ENCODE results near the gene ARID3A. TPM values are rescaled to one million over a fixed set of nuclear protein-coding genes. Genes with fewer than 3 reads are reported as not detected.
A peak's percentile ranks its signal among the peaks of the same experiment; 100 is the strongest.

ARID3A gene
- total and polyA plus RNA-seq, 2 experiments from 2014 or later, result 2.8 to 8.5 TPM

DNA sequence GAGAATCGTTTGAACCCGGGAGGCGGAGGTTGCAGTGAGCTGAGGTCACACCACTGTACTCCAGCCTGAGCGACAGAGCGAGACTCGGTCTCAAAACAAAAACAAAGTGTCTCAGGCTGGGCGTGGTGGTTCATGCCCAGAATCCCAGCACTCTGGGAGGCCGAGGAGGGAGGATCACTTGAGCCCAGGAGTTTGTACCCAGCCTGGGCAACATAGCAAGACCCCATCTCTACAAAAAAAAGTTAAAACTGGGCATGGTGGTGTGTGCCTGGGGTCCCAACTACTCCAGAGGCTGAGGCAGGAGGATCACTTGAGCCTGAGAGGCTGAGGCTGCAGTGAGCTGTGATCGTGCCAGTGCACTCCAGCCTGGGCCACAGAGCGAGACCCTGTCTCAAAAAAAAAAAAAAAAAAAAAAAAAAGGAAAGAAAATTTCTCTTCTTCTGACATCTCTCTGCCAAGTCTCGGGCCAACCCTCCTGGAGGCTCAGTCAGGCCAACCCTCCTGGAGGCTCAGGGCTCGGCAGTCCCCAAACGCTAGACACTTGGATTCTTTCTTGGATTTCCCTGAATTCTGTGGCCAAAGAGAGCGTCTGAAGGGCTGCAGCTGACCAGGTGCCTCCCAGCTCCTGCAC lies 26.3 kb downstream of the ARID3A start:
- no peaks in the 10 kb centered on the region for H3K9me3 ChIP-seq (ENCODE audit: low read depth)
- H3K4me3 ChIP-seq, result no peak overlapping the region
- 83 to 91% methylated on average over 14 of the region's 14 CpGs for WGBS, 2 experiments (ENCODE audit: low coverage in 1 of 2, low lambda C conversion rate in 2 of 2, missing lambda C conversion rate in 2 of 2)
- H3K36me3 ChIP-seq (ENCODE audit: low read depth), result no peaks in the 10 kb centered on the region
- no peaks in the 10 kb centered on the region for H3F3A ChIP-seq (ENCODE audit: insufficient read depth)
- no peaks in the 10 kb centered on the region for H3K9me2 ChIP-seq (ENCODE audit: insufficient read depth)
- TF ChIP-seq EZH2phosphoT487 (IDR thresholded peaks at IDR 0.05; ENCODE audit: insufficient read depth, low read depth), result no peak
- no peak for TF ChIP-seq EZH2 (IDR thresholded peaks at IDR 0.05; ENCODE audit: insufficient read depth, poor library complexity, severe bottlenecking)
- no peaks in the 10 kb centered on the region for H3K27me3 ChIP-seq (replicated peaks; ENCODE audit: insufficient read depth)
- in situ Hi-C loops (cut with MboI), result no loop called here
- no peak for DNase-seq
- H3K9ac ChIP-seq, result peak overlapping the region; percentile 25; the same call in 1 of the 2 replicates
- H3K4me1 ChIP-seq (ENCODE audit: insufficient read depth), result peaks cover 18% of the 10 kb centered on the region; the same call in 1 of the 2 replicates
- H4K20me1 ChIP-seq (ENCODE audit: insufficient read depth), result no peaks in the 10 kb centered on the region
- peaks cover 89% of the 10 kb centered on the region for H3K79me2 ChIP-seq (ENCODE audit: insufficient read depth)
- H3K27ac ChIP-seq, result peak overlapping the region; percentile 51
- no peak overlapping the region for H2AFZ ChIP-seq
- H3K4me2 ChIP-seq (ENCODE audit: unreplicated experiment), result no peak overlapping the region

DNA sequence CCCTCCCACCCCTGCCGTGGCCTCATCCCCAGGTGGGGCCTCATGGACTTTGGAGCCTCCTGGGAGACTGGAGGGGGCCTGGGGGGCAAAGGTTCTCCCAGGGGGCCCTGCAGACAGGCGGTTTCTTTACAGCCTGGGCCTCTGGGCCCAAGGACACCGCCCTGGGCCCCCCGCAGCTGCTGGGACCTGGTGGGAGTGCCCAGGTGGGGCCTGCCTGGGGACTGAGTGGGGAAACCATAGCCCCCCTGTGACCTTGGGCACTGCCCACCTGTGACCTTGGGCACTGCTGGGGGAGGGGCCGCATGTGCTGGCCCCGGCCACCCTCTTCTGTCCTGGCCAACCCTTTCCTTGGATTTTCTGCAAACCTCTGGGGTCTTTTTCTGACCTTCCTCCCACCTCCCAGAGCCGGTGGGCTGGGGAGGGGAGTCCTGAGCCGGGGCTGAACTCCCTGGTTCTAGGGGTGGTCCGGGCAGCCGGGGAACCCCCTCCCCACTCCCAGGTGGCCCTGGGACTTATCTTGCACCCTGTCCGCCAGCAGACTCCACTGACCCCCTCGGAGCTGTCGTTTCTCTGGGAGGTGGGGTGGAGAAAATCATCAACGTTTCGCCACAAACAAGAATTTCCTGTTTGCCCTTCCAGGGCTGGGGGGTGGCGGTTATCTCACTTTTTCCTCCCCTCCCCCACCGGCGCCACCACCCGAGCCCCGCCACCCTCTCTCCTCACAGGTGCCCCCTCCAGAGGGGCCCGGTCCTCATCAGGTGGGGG lies 27.0 kb downstream of the ARID3A start:
- H3K36me3 ChIP-seq (ENCODE audit: low read depth), result no peaks in the 10 kb centered on the region
- H3K4me2 ChIP-seq (ENCODE audit: unreplicated experiment), result no peak overlapping the region
- H3K27me3 ChIP-seq (replicated peaks; ENCODE audit: insufficient read depth), result no peaks in the 10 kb centered on the region
- 54 to 60% methylated on average over 14 to 20 of the region's 21 CpGs for WGBS, 2 experiments (ENCODE audit: low coverage in 1 of 2, low lambda C conversion rate in 2 of 2, missing lambda C conversion rate in 2 of 2)
- no peaks in the 10 kb centered on the region for H3K9me3 ChIP-seq (ENCODE audit: low read depth)
- H3K27ac ChIP-seq, result no peak overlapping the region
- no peaks in the 10 kb centered on the region for H3K9me2 ChIP-seq (ENCODE audit: insufficient read depth)
- H3F3A ChIP-seq (ENCODE audit: insufficient read depth), result no peaks in the 10 kb centered on the region
- no peak overlapping the region for H2AFZ ChIP-seq
- H3K4me3 ChIP-seq, result no peak overlapping the region
- no peak overlapping the region for H3K9ac ChIP-seq
- H3K4me1 ChIP-seq (ENCODE audit: insufficient read depth), result peaks cover 18% of the 10 kb centered on the region; the same call in 1 of the 2 replicates
- no peaks in the 10 kb centered on the region for H4K20me1 ChIP-seq (ENCODE audit: insufficient read depth)
- no peak for DNase-seq
- in situ Hi-C loops (cut with MboI), result no loop called here
- H3K79me2 ChIP-seq (ENCODE audit: insufficient read depth), result peaks cover 89% of the 10 kb centered on the region
- no peak for TF ChIP-seq EZH2phosphoT487 (IDR thresholded peaks at IDR 0.05; ENCODE audit: insufficient read depth, low read depth)
- TF ChIP-seq EZH2 (IDR thresholded peaks at IDR 0.05; ENCODE audit: insufficient read depth, poor library complexity, severe bottlenecking), result no peak

DNA sequence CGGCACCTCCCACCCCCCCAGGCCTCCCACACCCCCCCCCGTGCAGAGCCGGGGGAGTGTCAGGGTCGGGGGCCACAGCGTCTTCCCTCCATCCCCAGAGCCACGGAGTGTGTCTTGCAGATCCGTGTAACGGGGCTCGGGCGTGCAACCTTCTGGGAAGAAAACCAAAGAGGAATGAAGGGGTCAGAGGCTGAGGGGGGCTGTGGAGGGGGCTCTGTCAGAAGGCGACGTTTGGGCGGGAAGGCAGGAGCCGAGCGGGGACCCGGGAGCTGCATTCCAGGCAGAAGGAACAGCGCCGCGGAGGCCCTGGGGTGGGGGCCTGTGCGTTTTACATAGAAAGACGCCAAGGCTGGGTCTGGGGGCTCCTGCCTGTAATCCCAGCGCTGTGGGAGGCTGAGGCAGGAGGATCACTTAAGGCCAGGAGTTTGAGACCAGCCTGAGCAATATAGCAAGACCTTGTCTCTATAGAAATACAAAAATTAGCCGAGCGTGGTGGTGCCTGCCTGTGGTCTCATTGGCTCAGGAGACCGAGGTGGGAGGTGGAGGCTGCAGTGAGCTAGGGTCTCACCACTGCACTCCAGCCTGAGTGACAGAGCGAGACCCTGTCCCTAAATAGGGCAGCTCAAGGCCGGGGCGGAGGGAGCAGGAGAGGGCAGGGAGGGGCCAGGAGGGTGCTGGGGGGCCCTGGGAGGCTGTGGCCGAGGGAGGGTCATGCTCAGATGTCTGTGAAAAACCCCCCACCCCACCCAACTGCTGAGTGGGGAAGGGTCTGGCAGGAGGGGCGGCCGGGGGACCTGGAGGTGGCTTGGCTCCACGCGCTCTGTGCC lies 27.8 kb downstream of the ARID3A start:
- no peak overlapping the region for H3K4me3 ChIP-seq
- no peaks in the 10 kb centered on the region for H3K36me3 ChIP-seq (ENCODE audit: low read depth)
- no peak overlapping the region for H3K9ac ChIP-seq
- no peak overlapping the region for H3K27ac ChIP-seq
- no peaks in the 10 kb centered on the region for H3K9me2 ChIP-seq (ENCODE audit: insufficient read depth)
- no peaks in the 10 kb centered on the region for H3F3A ChIP-seq (ENCODE audit: insufficient read depth)
- TF ChIP-seq EZH2 (IDR thresholded peaks at IDR 0.05; ENCODE audit: insufficient read depth, poor library complexity, severe bottlenecking), result no peak
- no peak for TF ChIP-seq EZH2phosphoT487 (IDR thresholded peaks at IDR 0.05; ENCODE audit: insufficient read depth, low read depth)
- H3K4me2 ChIP-seq (ENCODE audit: unreplicated experiment), result no peak overlapping the region
- 77 to 79% methylated on average over 25 to 33 of the region's 33 CpGs for WGBS, 2 experiments (ENCODE audit: low coverage in 1 of 2, low lambda C conversion rate in 2 of 2, missing lambda C conversion rate in 2 of 2)
- no peaks in the 10 kb centered on the region for H3K27me3 ChIP-seq (replicated peaks; ENCODE audit: insufficient read depth)
- no peak for DNase-seq
- in situ Hi-C loops (cut with MboI), result no loop called here
- no peaks in the 10 kb centered on the region for H4K20me1 ChIP-seq (ENCODE audit: insufficient read depth)
- H3K79me2 ChIP-seq (ENCODE audit: insufficient read depth), result peaks cover 89% of the 10 kb centered on the region
- H2AFZ ChIP-seq, result no peak overlapping the region
- peaks cover 18% of the 10 kb centered on the region; the same call in 1 of the 2 replicates for H3K4me1 ChIP-seq (ENCODE audit: insufficient read depth)
- H3K9me3 ChIP-seq (ENCODE audit: low read depth), result no peaks in the 10 kb centered on the region

DNA sequence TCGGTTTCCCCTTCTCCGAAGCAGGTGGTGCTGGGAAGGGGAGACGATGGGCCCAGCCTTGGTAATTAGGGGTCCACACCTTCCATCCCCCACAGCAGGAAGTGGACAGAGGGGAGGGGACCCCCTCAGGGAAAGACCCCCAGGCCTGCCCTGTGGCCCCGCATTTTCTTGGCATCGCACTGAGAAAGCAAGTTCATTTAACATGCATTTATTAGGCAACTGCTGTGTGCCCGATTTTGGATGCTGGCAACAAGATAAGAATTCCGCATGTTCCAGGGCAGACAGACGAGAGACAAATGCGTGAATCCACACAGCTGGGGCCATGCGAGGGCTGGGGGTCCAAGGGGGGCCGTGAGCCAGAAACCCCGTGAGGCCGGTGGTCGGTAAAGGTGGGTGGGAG lies 28.4 kb downstream of the ARID3A start:
- no peak for DNase-seq
- Histone ChIP-seq H3K27ac (no peak overlapping the region), H2AFZ (no peak overlapping the region), H3K4me2 (ENCODE audit: unreplicated experiment) (no peak overlapping the region), H3K4me1 (ENCODE audit: insufficient read depth) (peaks cover 18% of the 10 kb centered on the region; the same call in 1 of the 2 replicates), H3K9me2 (ENCODE audit: insufficient read depth) (no peaks in the 10 kb centered on the region), H3K36me3 (ENCODE audit: low read depth) (no peaks in the 10 kb centered on the region), H3K9me3 (ENCODE audit: low read depth) (no peaks in the 10 kb centered on the region), H3K79me2 (ENCODE audit: insufficient read depth) (peaks cover 92% of the 10 kb centered on the region), H3F3A (ENCODE audit: insufficient read depth) (no peaks in the 10 kb centered on the region), H3K9ac (no peak overlapping the region), H3K27me3 (replicated peaks; ENCODE audit: insufficient read depth) (no peaks in the 10 kb centered on the region), H4K20me1 (ENCODE audit: insufficient read depth) (no peaks in the 10 kb centered on the region), H3K4me3 (no peak overlapping the region)
- 86% methylated on average over 12 to 14 of the region's 14 CpGs for WGBS, 2 experiments (ENCODE audit: low coverage in 1 of 2, low lambda C conversion rate in 2 of 2, missing lambda C conversion rate in 2 of 2)
- TF ChIP-seq EZH2phosphoT487 (IDR thresholded peaks at IDR 0.05; ENCODE audit: insufficient read depth, low read depth) (no peak), EZH2 (IDR thresholded peaks at IDR 0.05; ENCODE audit: insufficient read depth, poor library complexity, severe bottlenecking) (no peak)
- in situ Hi-C loops (cut with MboI), result no loop called here
